IMR-90 (cell line): Measurements from ENCODE around the gene ACSL4. TPM values are rescaled to one million over a fixed set of nuclear protein-coding genes. Genes with fewer than 3 reads are reported as not detected.

Source experiments
- ATAC-seq: fragments of 200-7000 bp; cut with Tn5 transposase; 2 replicates; pipeline ENCODE4 v1.9.1; 2020; ENCODE audit warnings: low read depth, mild to moderate bottlenecking, moderate library complexity
- BruUV-seq: library from RNA; stranded (reverse); fragments of 400-500 nt; replicated peaks from 2 replicates; lab custom pipeline; 2021; lab: Mats Ljungman, UMichigan
- CTCF ChIA-PET: fragments of 300-600 bp; formaldehyde crosslinking; extraction: SDS; loops from one replicate; lab custom pipeline; 2021; ENCODE audit warnings: antibody characterized with exemption; lab: Yijun Ruan, JAX
- POLR2A ChIA-PET: fragments of 300-600 bp; sonication (Branson Sonifier 250); formaldehyde crosslinking; loops from one replicate; lab custom pipeline; 2022; ENCODE audit warnings: antibody characterized with exemption; ENCODE audit not compliant: unreplicated experiment; lab: Charles Lee
- DNase-seq: peaks from one replicate; pipeline ENCODE4 v3.0.0; 2013
- H2AFZ ChIP-seq: replicated peaks from 2 replicates; pipeline ENCODE3; 2013; ENCODE audit warnings: low read length, mild to moderate bottlenecking; ENCODE audit not compliant: poor library complexity
- H2AK5ac ChIP-seq: 2 replicates; pipeline ENCODE4 v1.6.1; 2013; ENCODE audit warnings: low read depth, low read length, inconsistent platforms
- H2AK9ac ChIP-seq: replicated peaks from 2 replicates; pipeline ENCODE3; 2013; ENCODE audit warnings: mild to moderate bottlenecking, low read depth, low read length, moderate library complexity; ENCODE audit not compliant: poor library complexity
- H2BK120ac ChIP-seq: 2 replicates; pipeline ENCODE4 v1.6.1; 2013; ENCODE audit warnings: low read depth, low read length, inconsistent platforms
- H2BK15ac ChIP-seq: 3 replicates; pipeline ENCODE4 v1.6.1; 2013; ENCODE audit warnings: low read depth, low read length, inconsistent platforms
- H2BK20ac ChIP-seq: 2 replicates; pipeline ENCODE4 v1.6.1; 2013; ENCODE audit warnings: low read depth, mild to moderate bottlenecking, inconsistent platforms, low read length, moderate library complexity
- H2BK5ac ChIP-seq: 2 replicates; pipeline ENCODE4 v1.6.1; 2013; ENCODE audit warnings: mild to moderate bottlenecking, low read depth, low read length, inconsistent platforms; ENCODE audit not compliant: poor library complexity, severe bottlenecking
- H3K14ac ChIP-seq: replicated peaks from 2 replicates; pipeline ENCODE4 v1.6.1; 2013; ENCODE audit warnings: low read depth, low read length, inconsistent platforms
- H3K18ac ChIP-seq: 2 replicates; pipeline ENCODE4 v1.6.1; 2013; ENCODE audit warnings: low read depth, low read length, control low read depth
- H3K23ac ChIP-seq: 2 replicates; pipeline ENCODE4 v1.6.1; 2013; ENCODE audit warnings: low read depth, low read length, inconsistent platforms
- H3K27ac ChIP-seq: 2 replicates; pipeline ENCODE4 v1.5.1; 2013; ENCODE audit warnings: mild to moderate bottlenecking, control low read depth, low read length; ENCODE audit not compliant: insufficient read depth
- H3K27me3 ChIP-seq: 2 replicates; pipeline ENCODE4 v1.6.1; 2013; ENCODE audit warnings: low read length; ENCODE audit not compliant: control insufficient read depth, insufficient read depth
- H3K36me3 ChIP-seq: 2 replicates; pipeline ENCODE4 v1.6.1; 2013; ENCODE audit warnings: low read length, mixed read lengths; ENCODE audit not compliant: control insufficient read depth, insufficient read depth
- H3K4ac ChIP-seq: 2 replicates; pipeline ENCODE4 v1.6.1; 2013; ENCODE audit warnings: low read depth, low read length, inconsistent platforms
- H3K4me1 ChIP-seq: 2 replicates; pipeline ENCODE4 v1.6.1; 2013; ENCODE audit warnings: low read length, mixed read lengths; ENCODE audit not compliant: control insufficient read depth, insufficient read depth
- H3K4me2 ChIP-seq: 2 replicates; pipeline ENCODE4 v1.6.1; 2013; ENCODE audit warnings: low read depth, mild to moderate bottlenecking, control low read depth, low read length, moderate library complexity
- H3K4me3 ChIP-seq: 2 replicates; pipeline ENCODE4 v1.5.1; 2013; ENCODE audit warnings: low read depth, mild to moderate bottlenecking, control low read depth, low read length, moderate library complexity; ENCODE audit not compliant: insufficient read depth
- H3K56ac ChIP-seq: 2 replicates; pipeline ENCODE4 v1.6.1; 2013; ENCODE audit warnings: low read length, inconsistent platforms; ENCODE audit not compliant: insufficient read depth; ENCODE audit errors: extremely low read depth
- H3K79me1 ChIP-seq, 2 experiments: 2 replicates each; pipeline ENCODE4 v1.6.1; 2013; ENCODE audit warnings: low read length in 2 of 2, inconsistent platforms in 1 of 2, low read depth in 1 of 2
- H3K9ac ChIP-seq: 2 replicates; pipeline ENCODE4 v1.6.1; 2013; ENCODE audit warnings: low read depth, low read length, control low read depth
- H3K9me1 ChIP-seq: 2 replicates; pipeline ENCODE4 v1.6.1; 2013; ENCODE audit warnings: low read length, inconsistent platforms; ENCODE audit not compliant: insufficient read depth
- H3K9me3 ChIP-seq: 2 replicates; pipeline ENCODE4 v1.6.1; 2013; ENCODE audit warnings: low read length; ENCODE audit not compliant: control insufficient read depth, insufficient read depth
- H4K20me1 ChIP-seq: 2 replicates; pipeline ENCODE4 v1.6.1; 2013; ENCODE audit warnings: low read length, inconsistent platforms; ENCODE audit not compliant: insufficient read depth
- H4K5ac ChIP-seq: 2 replicates; pipeline ENCODE4 v1.6.1; 2013; ENCODE audit warnings: mild to moderate bottlenecking, low read depth, low read length, control low read depth
- H4K8ac ChIP-seq, 2 experiments: 2 replicates each; pipeline ENCODE4 v1.6.1; 2013; ENCODE audit warnings: low read depth in 2 of 2, low read length in 2 of 2, control low read depth in 1 of 2, inconsistent platforms in 1 of 2
- H4K91ac ChIP-seq: 2 replicates; pipeline ENCODE4 v1.6.1; 2013; ENCODE audit warnings: low read depth, low read length, inconsistent platforms; ENCODE audit not compliant: insufficient read depth
- BHLHE40 ChIP-seq: fragments of 150-350 bp; IDR thresholded peaks from 2 replicates; pipeline ENCODE4 v1.6.1; 2016; ENCODE audit warnings: mild to moderate bottlenecking, low read depth, low read length
- CEBPB ChIP-seq: IDR thresholded peaks from 2 replicates; pipeline ENCODE4 v1.6.1; 2012; ENCODE audit warnings: low read depth, low read length, improper control_type of control experiment
- CHD1 ChIP-seq: IDR thresholded peaks from 2 replicates; pipeline ENCODE4 v1.6.1; 2012; ENCODE audit warnings: low read depth, low read length, improper control_type of control experiment
- CTCF ChIP-seq: conservative IDR thresholded peaks from 2 replicates; pipeline ENCODE4 v1.5.1; 2012; ENCODE audit warnings: mild to moderate bottlenecking, low read depth, low read length, improper control_type of control experiment
- ELK1 ChIP-seq: fragments of 150-350 bp; IDR thresholded peaks from 2 replicates; pipeline ENCODE4 v1.6.1; 2016; ENCODE audit warnings: low read depth, mild to moderate bottlenecking, low read length, moderate library complexity, borderline replicate concordance
- MAFK ChIP-seq: IDR thresholded peaks from 2 replicates; pipeline ENCODE4 v1.6.1; 2012; ENCODE audit warnings: low read depth, low read length, improper control_type of control experiment
- MAZ ChIP-seq: IDR thresholded peaks from 2 replicates; pipeline ENCODE4 v1.6.1; 2012; ENCODE audit warnings: low read depth, mild to moderate bottlenecking, low read length, improper control_type of control experiment, moderate library complexity, borderline replicate concordance
- MXI1 ChIP-seq: IDR thresholded peaks from 2 replicates; pipeline ENCODE4 v1.6.1; 2012; ENCODE audit warnings: low read depth, mild to moderate bottlenecking, low read length, moderate library complexity, borderline replicate concordance
- NFE2L2 ChIP-seq: fragments of 150-350 bp; IDR thresholded peaks from 2 replicates; pipeline ENCODE4 v1.6.1; 2016; ENCODE audit warnings: low read depth, mild to moderate bottlenecking, low read length
- POLR2A ChIP-seq: IDR thresholded peaks from 2 replicates; pipeline ENCODE4 v1.6.1; 2012; ENCODE audit warnings: mild to moderate bottlenecking, low read depth, low read length
- RCOR1 ChIP-seq: IDR thresholded peaks from 2 replicates; pipeline ENCODE4 v1.6.1; 2012; ENCODE audit warnings: mild to moderate bottlenecking, low read length, improper control_type of control experiment; ENCODE audit not compliant: insufficient replicate concordance
- RFX5 ChIP-seq: IDR thresholded peaks from 2 replicates; pipeline ENCODE4 v1.8.0; 2012; ENCODE audit warnings: low read depth, mild to moderate bottlenecking, low read length, moderate library complexity
- SMC3 ChIP-seq: fragments of 150-350 bp; IDR thresholded peaks from 2 replicates; pipeline ENCODE4 v1.6.1; 2016; ENCODE audit warnings: low read depth, mild to moderate bottlenecking, antibody characterized with exemption, low read length, moderate library complexity
- USF2 ChIP-seq: fragments of 150-350 bp; IDR thresholded peaks from 2 replicates; pipeline ENCODE4 v1.6.1; 2017; ENCODE audit warnings: mild to moderate bottlenecking, antibody characterized with exemption, low read length, low read depth
- WGBS, 2 experiments: methylation state at CpG; one replicate each; pipeline versions ENCODE4 v1.1.5 to v1.1.7; 2013; ENCODE audit warnings: missing lambda C conversion rate in 2 of 2; ENCODE audit not compliant: insufficient read length in 1 of 2; ENCODE audit errors: extremely low coverage in 2 of 2; 5-methylcytosine and 5-hydroxymethylcytosine counted together
- dilution Hi-C: fragments of 300-500 bp; cut with HindIII; formaldehyde crosslinking; loops from one replicate; pipeline ENCODE4 v1.14.3; 2018; ENCODE audit warnings: low sequenced_read_pairs; ENCODE audit not compliant: unreplicated experiment
- in situ Hi-C: fragments of 300-500 bp; cut with MboI; formaldehyde crosslinking; loops from 3 replicates; pipeline ENCODE4 v1.14.3; 2019; ENCODE audit warnings: low sequenced_read_pairs, inconsistent platforms, mixed read lengths
- intact Hi-C: fragments of 100-400 bp; cut with micrococcal nuclease; formaldehyde crosslinking; loops from 2 replicates; pipeline ENCODE4 v1.10.0; 2022
- polyA plus RNA-seq, 3 experiments: library from polyadenylated mRNA; depleted of rRNA; stranded (reverse); fragments of >200 nt; gene quantifications; 2 replicates each; pipeline ENCODE4 v1.2.3, GENCODE V29; 2012; ENCODE audit warnings: low replicate concordance in 1 of 3
- total RNA-seq: library from RNA; depleted of rRNA; stranded (reverse); fragments of >200 nt; gene quantifications from 2 replicates; pipeline ENCODE4 v1.2.3, GENCODE V29; 2012

ACSL4 gene
- total and polyA plus RNA-seq, 2 of the 4 experiments (the other 2 are of a cell fraction), result 29.6 to 59.7 TPM

- H2BK120ac ChIP-seq, result no peak overlapping the region
- no peak overlapping the region for H3K56ac ChIP-seq
- H3K9me1 ChIP-seq, result no peaks in the 10 kb centered on the region
- H4K8ac ChIP-seq, result no peak overlapping the region
- dilution Hi-C loops (no loop called here), in situ Hi-C loops (no loop called here), intact Hi-C loops (no loop called here)
- no peak overlapping the region for H3K4me3 ChIP-seq
- no peak overlapping the region for H3K27ac ChIP-seq
- no peaks in the 10 kb centered on the region for H3K9me3 ChIP-seq
- no peak for ATAC-seq
- no peaks in the 10 kb centered on the region for H3K36me3 ChIP-seq
- H2AFZ ChIP-seq, result no peak overlapping the region
- no peak overlapping the region for H3K23ac ChIP-seq
- H2BK15ac ChIP-seq, result no peak overlapping the region
- DNase-seq, result no peak
- H4K20me1 ChIP-seq, result no peaks in the 10 kb centered on the region
- H3K4ac ChIP-seq, result no peak overlapping the region
- ChIA-PET CTCF (no interaction called here), POLR2A (no interaction called here)
- WGBS, 2 experiments, result no CpG with 5 or more reads among the region's 3 CpGs
- no peak overlapping the region for H2BK5ac ChIP-seq
- H2AK5ac ChIP-seq, result no peak overlapping the region
- H2BK20ac ChIP-seq, result no peak overlapping the region
- H4K5ac ChIP-seq, result no peak overlapping the region
- H3K79me1 ChIP-seq, result no peaks in the 10 kb centered on the region
- 0 out of 2 replicates have a peak, but pooled peaks cover 2% of the 10 kb centered on the region for H3K4me1 ChIP-seq
- no peak overlapping the region for H3K4me2 ChIP-seq
- H2AK9ac ChIP-seq, result no peak overlapping the region
- no peak overlapping the region for H3K9ac ChIP-seq
- BruUV-seq, result no TSS peak
- H4K91ac ChIP-seq, result no peak overlapping the region
- no peak overlapping the region for H3K18ac ChIP-seq
- H3K14ac ChIP-seq, result no peak overlapping the region
- no peak for TF ChIP-seq CTCF
- no peak for TF ChIP-seq RFX5
- no peak for TF ChIP-seq USF2
- TF ChIP-seq SMC3, result no peak
- no peak for TF ChIP-seq NFE2L2
- TF ChIP-seq POLR2A, result no peak
- TF ChIP-seq MAZ, result no peak
- no peak for TF ChIP-seq CEBPB
- TF ChIP-seq CHD1, result no peak
- no peak for TF ChIP-seq MAFK
- no peak for TF ChIP-seq ELK1
- TF ChIP-seq MXI1, result no peak
- TF ChIP-seq RCOR1, result no peak
- TF ChIP-seq BHLHE40, result no peak
- H3K27me3 ChIP-seq, result no peaks in the 10 kb centered on the region; the same call in 1 of the 2 replicates
Measured at GRCh38 chrX:109776432-109776831, 43.4 kb upstream of the ACSL4 start.
